H9 (cell line): ENCODE measurements around the gene FAM110A. TPM values are rescaled to one million over a fixed set of nuclear protein-coding genes. Genes with fewer than 3 reads are reported as not detected.
A peak's percentile ranks its signal among the peaks of the same experiment; 100 is the strongest.

Source experiments
- DNase-seq: peaks from one replicate; pipeline ENCODE4 v3.0.0-alpha.2; 2017
- H2AFZ ChIP-seq: one replicate; pipeline ENCODE4 v1.6.1; 2013; ENCODE audit warnings: mild to moderate bottlenecking, low read length, control low read depth, moderate library complexity
- H2AK5ac ChIP-seq: 2 replicates; pipeline ENCODE4 v1.6.1; 2013; ENCODE audit warnings: low read length, control low read depth, mixed read lengths; ENCODE audit not compliant: insufficient read length
- H2BK120ac ChIP-seq: one replicate; pipeline ENCODE4 v1.6.1; 2013; ENCODE audit warnings: low read depth, mild to moderate bottlenecking, low read length, control low read depth, inconsistent platforms; ENCODE audit not compliant: poor library complexity, severe bottlenecking
- H2BK12ac ChIP-seq: 2 replicates; pipeline ENCODE4 v1.6.1; 2013; ENCODE audit warnings: low read length, control low read depth, mixed read lengths, low read depth; ENCODE audit not compliant: insufficient read length
- H2BK15ac ChIP-seq: 2 replicates; pipeline ENCODE4 v1.6.1; 2013; ENCODE audit warnings: low read depth, low read length, control low read depth
- H2BK20ac ChIP-seq: one replicate; pipeline ENCODE4 v1.6.1; 2013; ENCODE audit warnings: low read depth, mild to moderate bottlenecking, low read length, control low read depth, inconsistent platforms; ENCODE audit not compliant: poor library complexity, severe bottlenecking
- H2BK5ac ChIP-seq: 2 replicates; pipeline ENCODE4 v1.6.1; 2013; ENCODE audit warnings: low read length, control low read depth, mixed read lengths; ENCODE audit not compliant: insufficient read length
- H3K14ac ChIP-seq: 2 replicates; pipeline ENCODE4 v1.6.1; 2013; ENCODE audit warnings: low read length, control low read depth; ENCODE audit not compliant: insufficient read depth
- H3K18ac ChIP-seq: 2 replicates; pipeline ENCODE4 v1.6.1; 2013; ENCODE audit warnings: low read depth, mild to moderate bottlenecking, mixed read lengths, low read length, control low read depth; ENCODE audit not compliant: insufficient read length
- H3K23ac ChIP-seq: 2 replicates; pipeline ENCODE4 v1.6.1; 2013; ENCODE audit warnings: low read length, control low read depth, mixed read lengths, low read depth; ENCODE audit not compliant: insufficient read length
- H3K23me2 ChIP-seq: 2 replicates; pipeline ENCODE4 v1.6.1; 2013; ENCODE audit warnings: low read depth, mild to moderate bottlenecking, mixed read lengths, low read length, control low read depth; ENCODE audit not compliant: insufficient read length, poor library complexity, severe bottlenecking
- H3K27ac ChIP-seq: 2 replicates; pipeline ENCODE4 v1.5.1; 2013; ENCODE audit warnings: low read length, control low read depth, mixed read lengths, low read depth; ENCODE audit not compliant: insufficient read length
- H3K27me3 ChIP-seq: 2 replicates; pipeline ENCODE4 v1.6.1; 2013; ENCODE audit warnings: low read length, control low read depth, inconsistent platforms; ENCODE audit not compliant: insufficient read depth
- H3K4ac ChIP-seq: 2 replicates; pipeline ENCODE4 v1.6.1; 2013; ENCODE audit warnings: low read depth, mild to moderate bottlenecking, control low read depth, inconsistent platforms, low read length, moderate library complexity
- H3K4me1 ChIP-seq: 2 replicates; pipeline ENCODE4 v1.6.1; 2013; ENCODE audit warnings: low read length, control low read depth, inconsistent platforms; ENCODE audit not compliant: insufficient read depth
- H3K4me2 ChIP-seq: 2 replicates; pipeline ENCODE4 v1.6.1; 2013; ENCODE audit warnings: low read length, control low read depth, mixed read lengths; ENCODE audit not compliant: insufficient read length, insufficient read depth
- H3K56ac ChIP-seq: 2 replicates; pipeline ENCODE4 v1.6.1; 2013; ENCODE audit warnings: low read depth, mild to moderate bottlenecking, mixed read lengths, low read length, control low read depth; ENCODE audit not compliant: insufficient read length
- H3K79me1 ChIP-seq: 2 replicates; pipeline ENCODE4 v1.6.1; 2013; ENCODE audit warnings: low read depth, mild to moderate bottlenecking, moderate library complexity, low read length, control low read depth, inconsistent platforms; ENCODE audit not compliant: insufficient read depth, poor library complexity, severe bottlenecking
- H3K79me2 ChIP-seq: 2 replicates; pipeline ENCODE4 v1.6.1; 2013; ENCODE audit warnings: low read length, control low read depth, inconsistent platforms; ENCODE audit not compliant: insufficient read depth
- H3K9ac ChIP-seq: 2 replicates; pipeline ENCODE4 v1.6.1; 2013; ENCODE audit warnings: low read length, control low read depth, mixed read lengths; ENCODE audit not compliant: insufficient read length; ENCODE audit errors: extremely low read depth
- H3K9me3 ChIP-seq: one replicate; pipeline ENCODE4 v1.6.1; 2013; ENCODE audit warnings: low read depth, low read length, inconsistent platforms; ENCODE audit not compliant: control insufficient read depth
- H3T11ph ChIP-seq: one replicate; pipeline ENCODE4 v1.6.1; 2013; ENCODE audit warnings: mild to moderate bottlenecking, low read length, control low read depth, inconsistent platforms
- H4K20me1 ChIP-seq: one replicate; pipeline ENCODE4 v1.6.1; 2013; ENCODE audit not compliant: control insufficient read depth, insufficient read length, insufficient read depth
- H4K5ac ChIP-seq: 2 replicates; pipeline ENCODE4 v1.6.1; 2013; ENCODE audit warnings: low read depth, mild to moderate bottlenecking, mixed read lengths, low read length, control low read depth; ENCODE audit not compliant: insufficient read length
- H4K8ac ChIP-seq: replicated peaks from 2 replicates; pipeline ENCODE4 v1.6.1; 2013; ENCODE audit warnings: low read length, control low read depth, mixed read lengths, low read depth; ENCODE audit not compliant: insufficient read length
- H4K91ac ChIP-seq: 2 replicates; pipeline ENCODE4 v1.6.1; 2013; ENCODE audit warnings: low read depth, mild to moderate bottlenecking, moderate library complexity, mixed read lengths, low read length, control low read depth; ENCODE audit not compliant: insufficient read length
- H3K27ac Mint-ChIP-seq, 3 experiments: 2 replicates in 2 of 3; 3 replicates in 1 of 3; pipeline ENCODE4 v1.8.0; 2020 to 2021; ENCODE audit warnings: mixed read lengths in 3 of 3, mild to moderate bottlenecking in 1 of 3, moderate library complexity in 1 of 3
- H3K27me3 Mint-ChIP-seq: 2 replicates; pipeline ENCODE4 v1.8.0; 2021; ENCODE audit warnings: low read depth, mild to moderate bottlenecking, moderate library complexity, mixed read lengths
- H3K36me3 Mint-ChIP-seq, 3 experiments: 2 replicates in 2 of 3; 3 replicates in 1 of 3; pipeline ENCODE4 v1.8.0; 2020 to 2021; ENCODE audit warnings: low read depth in 3 of 3, mixed read lengths in 3 of 3; ENCODE audit not compliant: insufficient read depth in 1 of 3
- H3K4me1 Mint-ChIP-seq, 2 experiments: 2 replicates each; pipeline ENCODE4 v1.8.0; 2020; ENCODE audit warnings: mixed read lengths in 2 of 2
- H3K4me3 Mint-ChIP-seq, 2 experiments: 2 replicates in 1 of 2; 3 replicates in 1 of 2; pipeline ENCODE4 v1.8.0; 2020 to 2021; ENCODE audit warnings: mild to moderate bottlenecking in 2 of 2, mixed read lengths in 2 of 2, moderate library complexity in 1 of 2
- H3K9me3 Mint-ChIP-seq, 2 experiments: 2 replicates in 1 of 2; 3 replicates in 1 of 2; pipeline ENCODE4 v1.8.0; 2020; ENCODE audit warnings: mild to moderate bottlenecking in 2 of 2, mixed read lengths in 2 of 2, moderate library complexity in 1 of 2
- WGBS: extraction: QIAGEN DNeasy Blood & Tissue Kit; methylation state at CpG from one replicate; pipeline ENCODE4 v1.1.7; 2013; ENCODE audit warnings: missing lambda C conversion rate, low lambda C conversion rate, mixed read lengths; ENCODE audit not compliant: insufficient read length; ENCODE audit errors: extremely low coverage; 5-methylcytosine and 5-hydroxymethylcytosine counted together
- total RNA-seq: library from RNA; stranded (reverse); gene quantifications from 2 replicates; pipeline ENCODE4 v1.2.1, GENCODE V29; 2021
- TF ChIP-seq, protein P1 (sequence below): fragments of 200-600 bp; sonication (generic); conservative IDR thresholded peaks from 3 replicates; pipeline ENCODE4 v1.8.0; 2021; ENCODE audit warnings: antibody characterized with exemption, mild to moderate bottlenecking

FAM110A gene
- total RNA-seq, 1 experiment from 2014 or later: 10.3 TPM

DNA sequence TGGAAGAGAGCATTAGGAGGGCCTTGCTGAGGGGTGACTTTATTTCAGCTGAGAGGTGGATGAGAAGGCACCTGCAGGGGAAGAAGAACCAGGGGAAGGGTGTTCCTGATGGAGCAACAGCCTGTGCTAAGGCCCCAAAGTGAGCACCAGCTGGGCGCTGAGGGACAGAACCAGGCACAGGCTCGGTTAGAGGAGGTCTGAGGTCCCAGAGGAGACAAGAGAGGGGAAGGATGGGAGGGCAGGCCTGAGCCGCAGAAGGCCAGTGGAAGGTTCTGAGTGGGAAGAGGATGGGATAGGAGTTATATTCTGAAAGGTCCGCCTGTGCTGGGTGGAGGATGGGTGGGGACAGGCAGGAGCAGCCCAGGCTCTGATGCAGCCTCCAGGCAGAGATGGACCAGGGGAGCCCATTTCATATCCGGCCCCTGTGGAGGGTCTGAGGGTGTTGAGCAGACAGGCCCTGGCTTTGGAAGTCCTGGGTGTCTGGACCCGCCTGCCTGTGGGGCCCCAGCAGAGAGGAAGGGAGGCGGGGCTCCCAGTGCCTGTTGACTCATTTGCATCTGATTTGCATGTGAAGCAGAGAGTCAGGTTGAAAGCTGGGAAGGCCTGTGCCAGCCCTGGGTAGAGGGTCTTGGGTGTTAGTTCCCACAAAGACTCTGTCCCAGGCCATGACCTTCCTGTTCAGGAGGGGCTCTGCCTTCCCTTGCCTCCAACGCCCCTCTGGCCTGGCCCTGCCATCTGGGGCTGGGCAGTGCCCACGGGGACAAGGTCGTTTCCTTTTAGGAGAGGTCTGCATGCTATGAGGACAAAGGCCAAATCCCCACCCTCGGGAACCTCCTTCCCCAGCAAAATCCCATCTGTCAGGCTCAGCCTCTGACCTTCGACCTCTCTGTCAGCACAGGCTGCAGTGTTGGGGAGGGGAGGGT is 10.6 kb upstream of the FAM110A start:
- whole genome bisulfite sequencing: no CpG with 5 or more reads among the region's 12 CpGs
- Histone ChIP-seq H2BK15ac (no peak overlapping the region), H3K4me2 (no peak overlapping the region), H3K27ac (no peak overlapping the region), H4K5ac (no peak overlapping the region), H3K79me1 (no peaks in the 10 kb centered on the region), H4K91ac (no peak overlapping the region), H2AFZ (no peak overlapping the region), H3K9ac (no peak overlapping the region), H4K20me1 (no peaks in the 10 kb centered on the region), H2BK120ac (no peak overlapping the region), H2BK20ac (no peak overlapping the region), H2BK5ac (no peak overlapping the region), H3K9me3 (no peaks in the 10 kb centered on the region), H3K23ac (no peak overlapping the region), H2AK5ac (no peak overlapping the region), H3K4ac (no peak overlapping the region), H3K56ac (no peak overlapping the region), H3K14ac (no peak overlapping the region; the same call in 1 of the 2 replicates), H3K4me1 (no peaks in the 10 kb centered on the region), H3K18ac (no peak overlapping the region), H3K27me3 (no peaks in the 10 kb centered on the region), H3T11ph (no peak overlapping the region), H4K8ac (no peak overlapping the region), H3K23me2 (no peaks in the 10 kb centered on the region), H3K79me2 (no peaks in the 10 kb centered on the region), H2BK12ac (no peak overlapping the region)
- H3K4me1 Mint-ChIP-seq: peaks cover 9 to 19% of the 10 kb centered on the region in 2 experiments
- H3K36me3 Mint-ChIP-seq: 0 out of 7 replicates have a peak, but pooled peaks cover 0 to 3% (median 0%) of the 10 kb centered on the region in 3 experiments
- TF ChIP-seq, protein P1, sequence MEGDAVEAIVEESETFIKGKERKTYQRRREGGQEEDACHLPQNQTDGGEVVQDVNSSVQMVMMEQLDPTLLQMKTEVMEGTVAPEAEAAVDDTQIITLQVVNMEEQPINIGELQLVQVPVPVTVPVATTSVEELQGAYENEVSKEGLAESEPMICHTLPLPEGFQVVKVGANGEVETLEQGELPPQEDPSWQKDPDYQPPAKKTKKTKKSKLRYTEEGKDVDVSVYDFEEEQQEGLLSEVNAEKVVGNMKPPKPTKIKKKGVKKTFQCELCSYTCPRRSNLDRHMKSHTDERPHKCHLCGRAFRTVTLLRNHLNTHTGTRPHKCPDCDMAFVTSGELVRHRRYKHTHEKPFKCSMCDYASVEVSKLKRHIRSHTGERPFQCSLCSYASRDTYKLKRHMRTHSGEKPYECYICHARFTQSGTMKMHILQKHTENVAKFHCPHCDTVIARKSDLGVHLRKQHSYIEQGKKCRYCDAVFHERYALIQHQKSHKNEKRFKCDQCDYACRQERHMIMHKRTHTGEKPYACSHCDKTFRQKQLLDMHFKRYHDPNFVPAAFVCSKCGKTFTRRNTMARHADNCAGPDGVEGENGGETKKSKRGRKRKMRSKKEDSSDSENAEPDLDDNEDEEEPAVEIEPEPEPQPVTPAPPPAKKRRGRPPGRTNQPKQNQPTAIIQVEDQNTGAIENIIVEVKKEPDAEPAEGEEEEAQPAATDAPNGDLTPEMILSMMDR: no peak
- H3K9me3 Mint-ChIP-seq: peaks cover 5 to 9% of the 10 kb centered on the region in 2 experiments; a peak in 4 of 5 replicates
- peak overlapping the region in 1 of 3 experiments; percentile 67; a peak in 2 of 7 replicates for H3K27ac Mint-ChIP-seq
- H3K27me3 Mint-ChIP-seq: peaks cover 2% of the 10 kb centered on the region
- no peak overlapping the region for H3K4me3 Mint-ChIP-seq
- no peak for DNase-seq
